Gastrocnemius medialis (tissue), 4 donors: ENCODE results near the gene HLCS. TPM values are rescaled to one million over a fixed set of nuclear protein-coding genes. Genes with fewer than 3 reads are reported as not detected.
A peak's percentile ranks its signal among the peaks of the same experiment; 100 is the strongest.

Source experiments
- ATAC-seq, 2 donors: fragments of 150-250 bp; one replicate each; pipeline ENCODE4 v1.9.1; 2016
- DNase-seq, 2 donors: peaks; one replicate each; pipeline ENCODE4 v3.0.0-alpha.2; 2019
- H3K27ac ChIP-seq, 4 donors: fragments of 200-600 bp; sonication (generic); 1 replicate in 1 of 4; 2 replicates in 3 of 4; pipeline ENCODE4 v1.5.1; 2016 to 2018; ENCODE audit warnings: mild to moderate bottlenecking in 2 of 4, moderate library complexity in 1 of 4
- H3K27me3 ChIP-seq, 3 donors: fragments of 200-600 bp; sonication (generic) in 2 of 3; 1 replicate in 1 of 3; 2 replicates in 2 of 3; pipeline versions ENCODE4 v1.5.1 to v1.6.0; 2016 to 2019; ENCODE audit warnings: mild to moderate bottlenecking in 1 of 3, moderate library complexity in 1 of 3
- H3K36me3 ChIP-seq, 2 donors: fragments of 200-600 bp; sonication (generic) in 1 of 2; one replicate each; pipeline ENCODE4 v1.5.1; 2017 to 2018
- H3K4me1 ChIP-seq, 2 donors: fragments of 200-600 bp; sonication (generic) in 1 of 2; one replicate each; pipeline ENCODE4 v1.5.1; 2016 to 2017; ENCODE audit warnings: mild to moderate bottlenecking in 2 of 2
- H3K4me3 ChIP-seq, 4 donors: fragments of 200-600 bp; sonication (generic) in 3 of 4; 1 replicate in 1 of 4; 2 replicates in 3 of 4; pipeline ENCODE4 v1.5.1; 2016 to 2019; ENCODE audit warnings: mild to moderate bottlenecking in 2 of 4
- H3K9me3 ChIP-seq, 3 donors: fragments of 200-600 bp; sonication (generic) in 2 of 3; 1 replicate in 1 of 3; 2 replicates in 2 of 3; pipeline ENCODE4 v1.5.1; 2016 to 2019
- POLR2A ChIP-seq, 2 donors: fragments of 450-650 bp; IDR thresholded peaks; one replicate each; pipeline ENCODE4 v1.6.1; 2017; ENCODE audit warnings: antibody characterized with exemption in 2 of 2, mild to moderate bottlenecking in 2 of 2, moderate library complexity in 2 of 2
- in situ Hi-C, 4 donors: fragments of 200-750 bp; cut with MboI; loops; one replicate each; pipeline versions ENCODE4 v1.15.0 to v1.8.0; 2017; ENCODE audit warnings: low sequenced_read_pairs in 4 of 4
- intact Hi-C: fragments of 100-400 bp; cut with DNase I; formaldehyde crosslinking; loops from one replicate; pipeline ENCODE4 v1.15.1; 2023; ENCODE audit warnings: low total_unique reads
- total RNA-seq, 4 donors: library from RNA; depleted of rRNA; stranded (reverse); fragments of >200 nt; gene quantifications; one replicate each; pipeline versions ENCODE4 v1.1.0 to v1.2.3, GENCODE V29; 2016
- TF ChIP-seq, protein P1 (sequence below), 5 experiments: fragments of 450-650 bp in 3 of 5; fragments of 200-600 bp in 2 of 5; sonication (generic) in 2 of 5; IDR thresholded peaks in 4 of 5; conservative IDR thresholded peaks in 1 of 5; 1 replicate in 4 of 5; 2 replicates in 1 of 5; pipeline ENCODE4 v1.5.1; 2016 to 2019; ENCODE audit warnings: antibody characterized with exemption in 5 of 5, mild to moderate bottlenecking in 3 of 5, moderate library complexity in 3 of 5

The HLCS gene
- total RNA-seq, 4 donors from 2014 or later, result 10.6 to 18.4 (median 15.4) TPM

DNA sequence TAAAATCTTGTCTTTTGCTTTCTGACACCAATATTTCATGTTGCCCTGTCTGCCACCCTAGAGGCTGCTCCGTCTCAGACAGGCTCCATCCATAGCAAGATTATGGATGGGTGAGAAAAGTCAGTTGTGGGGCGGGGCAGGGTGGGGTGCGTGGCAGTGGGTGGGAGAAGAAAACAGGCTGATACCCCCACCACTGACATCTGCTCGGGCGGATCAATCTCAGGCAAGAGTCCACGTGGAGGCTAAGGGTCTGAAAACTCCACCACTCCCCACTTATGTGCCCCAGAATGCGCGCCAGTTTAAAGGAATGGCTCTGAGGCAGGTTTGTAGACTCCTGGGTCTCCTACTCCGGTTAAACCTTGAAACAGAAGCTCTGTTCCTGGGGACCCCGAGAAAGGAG, 101.5 kb downstream of the HLCS start:
- peaks cover 0 to 9% of the 10 kb centered on the region in 2 donors for H3K4me1 ChIP-seq
- no peak for ATAC-seq
- no peaks in the 10 kb centered on the region for H3K9me3 ChIP-seq
- no peaks in the 10 kb centered on the region for H3K27me3 ChIP-seq
- DNase-seq, result no peak
- H3K4me3 ChIP-seq, result no peak overlapping the region
- no peaks in the 10 kb centered on the region for H3K36me3 ChIP-seq
- in situ Hi-C loops (no loop called here), intact Hi-C loops (no loop called here)
- TF ChIP-seq, protein P1, sequence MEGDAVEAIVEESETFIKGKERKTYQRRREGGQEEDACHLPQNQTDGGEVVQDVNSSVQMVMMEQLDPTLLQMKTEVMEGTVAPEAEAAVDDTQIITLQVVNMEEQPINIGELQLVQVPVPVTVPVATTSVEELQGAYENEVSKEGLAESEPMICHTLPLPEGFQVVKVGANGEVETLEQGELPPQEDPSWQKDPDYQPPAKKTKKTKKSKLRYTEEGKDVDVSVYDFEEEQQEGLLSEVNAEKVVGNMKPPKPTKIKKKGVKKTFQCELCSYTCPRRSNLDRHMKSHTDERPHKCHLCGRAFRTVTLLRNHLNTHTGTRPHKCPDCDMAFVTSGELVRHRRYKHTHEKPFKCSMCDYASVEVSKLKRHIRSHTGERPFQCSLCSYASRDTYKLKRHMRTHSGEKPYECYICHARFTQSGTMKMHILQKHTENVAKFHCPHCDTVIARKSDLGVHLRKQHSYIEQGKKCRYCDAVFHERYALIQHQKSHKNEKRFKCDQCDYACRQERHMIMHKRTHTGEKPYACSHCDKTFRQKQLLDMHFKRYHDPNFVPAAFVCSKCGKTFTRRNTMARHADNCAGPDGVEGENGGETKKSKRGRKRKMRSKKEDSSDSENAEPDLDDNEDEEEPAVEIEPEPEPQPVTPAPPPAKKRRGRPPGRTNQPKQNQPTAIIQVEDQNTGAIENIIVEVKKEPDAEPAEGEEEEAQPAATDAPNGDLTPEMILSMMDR (IDR thresholded peaks at IDR 0.05 in 4 of 5, conservative IDR thresholded peaks at IDR 0.05 in 1 of 5), result no peak
- TF ChIP-seq POLR2A (IDR thresholded peaks at IDR 0.05), result no peak
- no peak overlapping the region for H3K27ac ChIP-seq

GRCh38 chr21:36863260-36863659, 103.2 kb downstream of the HLCS start:
- no peak overlapping the region for H3K27ac ChIP-seq
- ATAC-seq (no peak), DNase-seq (no peak)
- H3K9me3 ChIP-seq, result no peaks in the 10 kb centered on the region
- TF ChIP-seq, protein P1 (IDR thresholded peaks at IDR 0.05 in 4 of 5, conservative IDR thresholded peaks at IDR 0.05 in 1 of 5), result no peak
- TF ChIP-seq POLR2A (IDR thresholded peaks at IDR 0.05), result no peak
- in situ Hi-C loops (no loop called here), intact Hi-C loops (no loop called here)
- no peaks in the 10 kb centered on the region for H3K36me3 ChIP-seq
- no peak overlapping the region for H3K4me3 ChIP-seq
- no peaks in the 10 kb centered on the region for H3K27me3 ChIP-seq
- peaks cover 4 to 16% of the 10 kb centered on the region in 2 donors for H3K4me1 ChIP-seq

DNA sequence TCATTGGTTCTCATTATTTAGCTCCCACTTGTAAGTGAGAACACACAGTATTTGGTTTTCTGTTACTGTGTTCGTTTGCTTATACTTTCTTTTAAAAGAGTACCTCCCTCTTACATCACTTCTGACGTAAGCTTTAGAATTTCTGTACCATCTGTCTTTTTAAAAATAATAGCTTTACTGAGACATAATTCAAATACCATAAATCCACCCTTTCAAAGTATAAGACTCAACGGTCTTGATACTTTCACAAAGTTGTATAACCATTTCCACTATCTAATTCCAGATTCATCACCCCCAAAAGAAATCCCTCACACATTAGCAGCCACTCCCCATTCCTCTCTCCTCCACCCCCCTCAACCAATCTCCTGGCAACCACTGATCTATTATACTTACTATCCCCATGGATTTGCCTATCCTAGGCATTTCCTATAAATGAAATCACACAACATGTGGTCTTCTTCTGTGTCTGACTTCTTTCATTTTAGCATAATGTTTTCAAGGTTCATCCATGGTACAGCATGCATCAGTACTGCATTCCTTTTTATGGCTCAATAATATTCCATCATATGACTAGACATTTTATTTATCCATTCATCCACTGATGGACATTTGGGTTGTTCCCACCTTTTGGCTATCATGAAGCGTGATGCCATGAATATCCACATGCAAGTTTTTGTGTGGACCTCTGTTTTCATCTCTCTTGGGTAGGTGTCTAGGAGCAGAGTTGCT, 104.7 kb downstream of the HLCS start:
- no peaks in the 10 kb centered on the region for H3K36me3 ChIP-seq
- TF ChIP-seq, protein P1 (IDR thresholded peaks at IDR 0.05 in 4 of 5, conservative IDR thresholded peaks at IDR 0.05 in 1 of 5), result no peak
- no peak for TF ChIP-seq POLR2A (IDR thresholded peaks at IDR 0.05)
- H3K9me3 ChIP-seq, result no peaks in the 10 kb centered on the region
- H3K27me3 ChIP-seq, result no peaks in the 10 kb centered on the region
- H3K4me1 ChIP-seq, result peaks cover 4 to 13% of the 10 kb centered on the region in 2 donors
- H3K27ac ChIP-seq, result peak overlapping the region in 1 of 4 donors; percentile 64
- no peak overlapping the region for H3K4me3 ChIP-seq
- DNase-seq (no peak), ATAC-seq (no peak)
- in situ Hi-C loops (no loop called here), intact Hi-C loops (no loop called here)

DNA sequence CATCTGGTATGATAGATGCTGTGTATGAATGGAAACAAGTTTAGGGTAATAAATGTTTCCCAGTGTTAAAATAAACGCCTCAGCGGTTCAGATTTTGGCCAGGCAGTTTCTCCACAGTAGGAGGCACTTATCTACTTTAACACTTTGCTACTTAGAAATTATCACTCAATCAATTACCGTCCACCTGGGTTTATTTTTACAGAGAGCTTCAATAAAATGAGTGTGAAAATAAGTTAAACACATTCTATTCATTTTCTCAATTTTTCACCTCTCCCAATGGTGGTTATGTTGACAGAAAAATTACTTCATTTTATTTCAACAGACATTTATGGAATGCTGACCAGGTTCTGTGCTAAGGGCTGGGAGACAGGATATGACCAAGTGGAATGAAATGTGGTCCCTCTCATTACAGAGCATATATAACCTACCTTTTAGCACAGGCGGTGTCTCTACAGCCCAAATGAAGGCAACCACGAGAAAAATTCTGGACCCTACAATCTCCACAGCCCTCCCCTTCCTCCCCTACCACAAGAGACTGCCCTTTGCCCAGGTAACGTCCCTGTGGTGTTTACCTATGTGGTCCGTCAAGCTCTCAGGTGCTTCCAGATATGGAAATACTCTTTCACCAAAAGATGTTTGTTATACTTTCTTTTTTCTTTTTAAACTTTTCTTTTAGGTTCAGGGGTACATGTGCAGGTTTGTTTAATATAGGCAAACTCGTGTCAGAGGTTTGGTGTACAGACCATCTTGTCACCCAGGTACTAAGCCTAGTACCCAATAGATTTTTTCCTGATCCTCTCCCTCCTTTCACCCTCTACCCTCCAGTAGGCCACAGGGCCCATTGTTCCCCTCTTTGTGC, 105.5 kb downstream of the HLCS start:
- ATAC-seq (no peak), DNase-seq (no peak)
- Histone ChIP-seq H3K36me3 (no peaks in the 10 kb centered on the region), H3K27me3 (no peaks in the 10 kb centered on the region), H3K4me1 (peaks cover 4 to 7% of the 10 kb centered on the region in 2 donors), H3K9me3 (no peaks in the 10 kb centered on the region), H3K4me3 (no peak overlapping the region), H3K27ac (peak overlapping the region; percentile 24 to 64 (median 40))
- in situ Hi-C loops (no loop called here), intact Hi-C loops (no loop called here)
- TF ChIP-seq, protein P1 (IDR thresholded peaks at IDR 0.05 in 4 of 5, conservative IDR thresholded peaks at IDR 0.05 in 1 of 5), result no peak
- TF ChIP-seq POLR2A (IDR thresholded peaks at IDR 0.05), result no peak
